MM.1S (cell line): Measurements from ENCODE around the gene INTS15.

ENCODE experiments used
- CTCF ChIP-seq: fragments of 300-600 bp; sonication (generic); IDR thresholded peaks from 2 replicates; pipeline ENCODE4 v1.5.1; 2016; ENCODE audit warnings: antibody characterized with exemption, low read length, mixed read lengths
- EZH2 ChIP-seq: fragments of 300-600 bp; sonication (generic); optimal IDR thresholded peaks from 2 replicates; pipeline ENCODE3; 2017; ENCODE audit warnings: low read depth, mild to moderate bottlenecking, antibody characterized with exemption, low read length, mixed read lengths
- EZH2phosphoT487 ChIP-seq: fragments of 300-600 bp; sonication (generic); IDR thresholded peaks from 2 replicates; pipeline ENCODE4 v1.6.1; 2018; ENCODE audit warnings: antibody characterized with exemption, low read length

GRCh38 chr7:6618621-6619020 lies 28.8 kb downstream of the INTS15 start:
- TF ChIP-seq CTCF (no peak), EZH2 (no peak), EZH2phosphoT487 (no peak)
